Testis (tissue), 2 donors: ENCODE data around the gene RESP18.
"Not testable (repeated sequence)": the region's sequence is repeated elsewhere in the genome, so short reads cannot be mapped to it uniquely, and the experiment has no call there.

Experiments used
- POLR2A ChIP-seq: fragments of 450-650 bp; IDR thresholded peaks from one replicate; pipeline ENCODE4 v1.6.1; 2017; ENCODE audit warnings: antibody characterized with exemption, mild to moderate bottlenecking, moderate library complexity
- TF ChIP-seq, protein P1 (sequence below), 3 experiments: fragments of 450-650 bp in 2 of 3; fragments of 200-600 bp in 1 of 3; sonication (generic) in 1 of 3; IDR thresholded peaks; one replicate each; pipeline ENCODE4 v1.5.1; 2016 to 2019; ENCODE audit warnings: antibody characterized with exemption in 3 of 3, mild to moderate bottlenecking in 2 of 3, moderate library complexity in 1 of 3

DNA sequence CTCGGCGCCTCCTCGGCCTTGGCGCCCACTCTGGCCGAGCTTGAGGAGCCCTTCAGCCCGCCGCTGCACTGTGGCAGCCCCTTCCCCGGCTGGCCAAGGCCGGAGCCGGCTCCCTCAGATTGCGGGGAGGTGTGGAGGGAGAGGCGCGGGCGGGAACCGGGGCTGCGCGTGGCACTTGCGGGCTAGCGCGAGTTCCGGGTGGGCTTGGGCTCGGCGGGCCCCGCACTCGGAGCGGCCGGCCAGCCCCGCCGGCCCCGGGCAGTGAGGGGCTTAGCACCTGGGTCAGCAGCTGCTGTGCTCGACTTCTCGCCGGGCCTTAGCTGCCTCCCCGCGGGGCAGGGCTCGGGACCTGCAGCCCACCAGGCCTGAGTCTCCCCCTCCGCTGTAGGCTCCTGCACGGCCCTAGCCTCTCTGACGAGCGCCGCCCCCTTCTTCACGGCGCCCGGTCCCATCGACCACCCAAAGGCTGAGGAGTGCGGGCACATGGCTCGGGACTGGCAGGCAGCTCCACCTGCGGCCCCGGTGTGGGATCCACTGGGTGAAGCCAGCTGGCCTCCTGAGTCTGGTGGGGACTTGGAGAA, 19.8 kb downstream of the RESP18 start:
- TF ChIP-seq, protein P1, sequence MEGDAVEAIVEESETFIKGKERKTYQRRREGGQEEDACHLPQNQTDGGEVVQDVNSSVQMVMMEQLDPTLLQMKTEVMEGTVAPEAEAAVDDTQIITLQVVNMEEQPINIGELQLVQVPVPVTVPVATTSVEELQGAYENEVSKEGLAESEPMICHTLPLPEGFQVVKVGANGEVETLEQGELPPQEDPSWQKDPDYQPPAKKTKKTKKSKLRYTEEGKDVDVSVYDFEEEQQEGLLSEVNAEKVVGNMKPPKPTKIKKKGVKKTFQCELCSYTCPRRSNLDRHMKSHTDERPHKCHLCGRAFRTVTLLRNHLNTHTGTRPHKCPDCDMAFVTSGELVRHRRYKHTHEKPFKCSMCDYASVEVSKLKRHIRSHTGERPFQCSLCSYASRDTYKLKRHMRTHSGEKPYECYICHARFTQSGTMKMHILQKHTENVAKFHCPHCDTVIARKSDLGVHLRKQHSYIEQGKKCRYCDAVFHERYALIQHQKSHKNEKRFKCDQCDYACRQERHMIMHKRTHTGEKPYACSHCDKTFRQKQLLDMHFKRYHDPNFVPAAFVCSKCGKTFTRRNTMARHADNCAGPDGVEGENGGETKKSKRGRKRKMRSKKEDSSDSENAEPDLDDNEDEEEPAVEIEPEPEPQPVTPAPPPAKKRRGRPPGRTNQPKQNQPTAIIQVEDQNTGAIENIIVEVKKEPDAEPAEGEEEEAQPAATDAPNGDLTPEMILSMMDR (IDR thresholded peaks at IDR 0.05) = not testable (repeated sequence)
- not testable (repeated sequence) for TF ChIP-seq POLR2A
